CD4-positive, alpha-beta memory T cell (primary cell): Measurements from ENCODE around the gene TESK2. TPM values are rescaled to one million over a fixed set of nuclear protein-coding genes. Genes with fewer than 3 reads are reported as not detected.
"Not testable (repeated sequence)": the region's sequence is repeated elsewhere in the genome, so short reads cannot be mapped to it uniquely, and the experiment has no call there.

Source experiments
- CTCF ChIA-PET: fragments of 350-600 bp; sonication (Branson Sonifier 250); formaldehyde crosslinking; loops from one replicate; lab custom pipeline; 2021; ENCODE audit warnings: inconsistent platforms; ENCODE audit not compliant: partially characterized antibody; lab: Charles Lee
- POLR2A ChIA-PET: fragments of 350-600 bp; sonication (Branson Sonifier 250); formaldehyde crosslinking; loops from one replicate; lab custom pipeline; 2021; ENCODE audit not compliant: partially characterized antibody; lab: Charles Lee
- DNase-seq, 5 donors: peaks; one replicate each; pipeline versions ENCODE4 v3.0.0 to v3.0.0-alpha.2; 2020 to 2022; ENCODE audit warnings: mixed read lengths in 1 of 5
- H3K27ac ChIP-seq: one replicate; pipeline ENCODE4 v1.7.0; 2013; ENCODE audit warnings: low read depth, low read length
- H3K27me3 ChIP-seq: 2 replicates; pipeline ENCODE4 v1.7.0; 2013; ENCODE audit warnings: mild to moderate bottlenecking, low read length, moderate library complexity; ENCODE audit not compliant: insufficient read depth
- H3K36me3 ChIP-seq: 2 replicates; pipeline ENCODE4 v1.7.0; 2013; ENCODE audit warnings: mild to moderate bottlenecking, low read length, moderate library complexity; ENCODE audit not compliant: insufficient read depth
- H3K4me1 ChIP-seq: 2 replicates; pipeline ENCODE4 v1.7.0; 2013; ENCODE audit warnings: mild to moderate bottlenecking, low read length, moderate library complexity; ENCODE audit not compliant: insufficient read depth
- H3K4me3 ChIP-seq, 2 donors: one replicate each; pipeline ENCODE4 v1.7.0; 2013; ENCODE audit warnings: low read length in 2 of 2, mild to moderate bottlenecking in 1 of 2
- H3K9me3 ChIP-seq, 2 donors: one replicate each; pipeline ENCODE4 v1.7.0; 2013; ENCODE audit warnings: low read length in 2 of 2, control low read depth in 1 of 2; ENCODE audit not compliant: control insufficient read depth in 1 of 2
- H3K27ac Mint-ChIP-seq, 7 donors: one replicate each; pipeline ENCODE4 v1.8.0; 2020 to 2021; ENCODE audit warnings: mixed read lengths in 7 of 7, mild to moderate bottlenecking in 6 of 7, inconsistent platforms in 3 of 7, moderate library complexity in 3 of 7
- H3K27me3 Mint-ChIP-seq, 2 donors: one replicate each; pipeline ENCODE4 v1.8.0; 2020 to 2021; ENCODE audit warnings: mixed read lengths in 2 of 2
- H3K36me3 Mint-ChIP-seq, 2 donors: one replicate each; pipeline ENCODE4 v1.8.0; 2020 to 2021; ENCODE audit warnings: mixed read lengths in 2 of 2, inconsistent platforms in 1 of 2, mild to moderate bottlenecking in 1 of 2
- H3K4me1 Mint-ChIP-seq, 4 donors: one replicate each; pipeline ENCODE4 v1.8.0; 2020 to 2021; ENCODE audit warnings: mixed read lengths in 4 of 4, mild to moderate bottlenecking in 1 of 4
- H3K4me3 Mint-ChIP-seq, 8 donors: one replicate each; pipeline ENCODE4 v1.8.0; 2020 to 2021; ENCODE audit warnings: mixed read lengths in 8 of 8, mild to moderate bottlenecking in 7 of 8, moderate library complexity in 6 of 8, inconsistent platforms in 3 of 8
- H3K9me3 Mint-ChIP-seq, 8 donors: one replicate each; pipeline ENCODE4 v1.8.0; 2020 to 2021; ENCODE audit warnings: mixed read lengths in 8 of 8, mild to moderate bottlenecking in 5 of 8, inconsistent platforms in 3 of 8, moderate library complexity in 1 of 8
- intact Hi-C: fragments of 100-400 bp; cut with micrococcal nuclease; formaldehyde crosslinking; loops from one replicate; pipeline ENCODE4 v1.15.1; 2023
- polyA plus RNA-seq, 2 donors: library from polyadenylated mRNA; unstranded; fragments of 300-500 nt; fragmentation: Illumina TruSeq; gene quantifications; one replicate each; pipeline ENCODE4 v1.2.3, GENCODE V29; 2021
- total RNA-seq, 2 experiments: library from RNA; stranded (reverse); gene quantifications; one replicate each; pipeline ENCODE4 v1.2.3, GENCODE V29; 2021

TESK2 gene
- total and polyA plus RNA-seq, 4 experiments from 2014 or later = 4.5 to 7.7 (median 6.2) TPM

GRCh38 chr1:45526135-45526644, 35.2 kb upstream of the TESK2 start:
- no peak overlapping the region for H3K27ac ChIP-seq
- no peaks in the 10 kb centered on the region for H3K36me3 ChIP-seq
- POLR2A ChIA-PET = no interaction called here
- CTCF ChIA-PET = interaction anchor here (0.6 to 11.6 kb wide), 2 partner anchors 36 to 44 kb away, joined by 3 to 74 read pairs; no protein-coding TSS in a partner anchor
- Mint-ChIP-seq H3K27me3 (no peaks in the 10 kb centered on the region), H3K4me3 (no peak overlapping the region), H3K36me3 (peaks cover 0 to 7% of the 10 kb centered on the region in 2 donors), H3K4me1 (peaks cover 7 to 18% (median 12%) of the 10 kb centered on the region in 4 donors), H3K27ac (no peak overlapping the region), H3K9me3 (peaks cover 0 to 2% (median 0%) of the 10 kb centered on the region in 8 donors)
- no peaks in the 10 kb centered on the region for H3K9me3 ChIP-seq
- no peaks in the 10 kb centered on the region for H3K27me3 ChIP-seq
- H3K4me1 ChIP-seq = peaks cover 5% of the 10 kb centered on the region
- H3K4me3 ChIP-seq = no peak overlapping the region
- DNase-seq = no peak
- intact Hi-C loops = no loop called here

- H3K4me3 Mint-ChIP-seq, H3K27me3 ChIP-seq, H3K27me3 Mint-ChIP-seq, H3K9me3 ChIP-seq, H3K4me3 ChIP-seq, POLR2A ChIA-PET, H3K27ac ChIP-seq, H3K36me3 ChIP-seq, H3K9me3 Mint-ChIP-seq, DNase-seq: not testable (repeated sequence)
- peaks cover 19% of the 10 kb centered on the region for H3K4me1 ChIP-seq
- CTCF ChIA-PET = interaction anchor here (11.6 kb wide), 1 partner anchor 46 kb away, joined by 74 read pairs; no protein-coding TSS in a partner anchor
- Mint-ChIP-seq H3K27ac (peak overlapping the region in 1 of 7 donors; percentile 29), H3K4me1 (peaks cover 12 to 36% (median 23%) of the 10 kb centered on the region in 4 donors), H3K36me3 (peaks cover 0 to 13% of the 10 kb centered on the region in 2 donors)
- intact Hi-C loops = loop anchor here (5.0 kb wide), 1 partner anchor 228 kb away; the partner anchor contains the start of gene IPP
Measured at GRCh38 chr1:45523975-45524374, 33.0 kb upstream of the TESK2 start.

DNA sequence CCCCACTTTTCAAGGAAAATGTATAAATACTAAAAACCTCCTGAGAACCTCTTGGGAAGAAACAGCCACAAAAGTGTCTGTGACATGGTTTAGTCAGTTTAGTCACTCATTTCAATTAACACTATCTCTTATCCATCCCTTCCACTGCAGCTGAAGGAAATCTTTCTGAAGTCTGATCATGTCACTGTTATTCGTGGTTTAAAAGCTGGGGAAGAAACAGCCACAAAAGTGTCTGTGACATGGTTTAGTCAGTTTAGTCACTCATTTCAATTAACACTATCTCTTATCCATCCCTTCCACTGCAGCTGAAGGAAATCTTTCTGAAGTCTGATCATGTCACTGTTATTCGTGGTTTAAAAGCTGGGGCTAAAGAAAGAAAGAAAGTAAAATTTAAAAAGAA, 32.6 kb upstream of the TESK2 start:
- H3K9me3 ChIP-seq, H3K9me3 Mint-ChIP-seq, H3K27me3 ChIP-seq, H3K4me3 ChIP-seq, H3K27ac ChIP-seq, H3K36me3 ChIP-seq, H3K27me3 Mint-ChIP-seq, POLR2A ChIA-PET, DNase-seq: not testable (repeated sequence)
- peaks cover 24% of the 10 kb centered on the region for H3K4me1 ChIP-seq
- H3K4me3 Mint-ChIP-seq = peak overlapping the region in 1 of 8 donors; percentile 2
- CTCF ChIA-PET = interaction anchor here (11.6 kb wide), 1 partner anchor 47 kb away, joined by 74 read pairs; no protein-coding TSS in a partner anchor
- peak overlapping the region in 2 of 7 donors; percentile 57 to 88 for H3K27ac Mint-ChIP-seq
- peaks cover 0 to 18% of the 10 kb centered on the region in 2 donors for H3K36me3 Mint-ChIP-seq
- intact Hi-C loops = loop anchor here (5.0 kb wide), 1 partner anchor 229 kb away; the partner anchor contains the start of gene IPP
- peaks cover 17 to 40% (median 27%) of the 10 kb centered on the region in 4 donors for H3K4me1 Mint-ChIP-seq

DNA sequence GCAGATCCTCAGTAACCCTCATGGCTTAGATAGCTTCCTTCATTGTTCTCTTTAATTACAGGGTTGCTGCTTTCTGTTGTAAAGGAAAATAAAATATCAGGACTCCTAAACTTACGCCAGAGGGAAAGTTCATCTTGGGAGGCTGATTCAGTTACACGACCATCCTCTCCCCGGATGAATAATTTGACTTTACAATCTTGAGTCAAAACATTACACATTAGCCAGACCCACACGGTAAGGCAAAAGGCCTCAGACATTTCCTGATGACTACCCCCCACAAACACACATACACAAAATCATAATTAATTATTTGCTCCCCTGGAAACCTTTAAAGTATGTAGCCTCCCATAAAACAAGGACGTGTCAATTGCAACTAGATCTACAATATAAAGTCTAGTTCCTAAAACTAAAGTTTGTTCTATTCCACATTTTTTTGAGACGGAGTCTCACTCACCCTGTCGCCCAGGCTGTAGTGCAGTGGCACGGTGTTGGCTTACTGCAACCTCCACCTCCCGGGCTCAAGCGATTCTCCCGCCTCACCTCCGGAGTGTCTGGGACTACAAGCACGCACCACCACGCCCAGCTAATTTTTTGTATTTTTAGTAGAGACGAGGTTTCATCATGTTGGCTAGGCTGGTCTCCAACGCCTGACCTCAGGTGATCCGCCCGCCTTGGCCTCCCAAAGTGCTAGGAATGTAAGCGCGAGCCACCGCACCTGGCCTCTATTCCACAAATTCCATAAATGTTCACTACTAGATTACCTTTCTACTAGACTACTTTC, 31.6 kb upstream of the TESK2 start:
- H3K27ac ChIP-seq = peak overlapping the region; percentile 87
- peak overlapping the region; percentile 85 to 97 (median 93) for H3K27ac Mint-ChIP-seq
- peaks cover 25% of the 10 kb centered on the region for H3K4me1 ChIP-seq
- intact Hi-C loops = loop anchor here (1.0 to 5.0 kb wide), 2 partner anchors 29 to 230 kb away; partner anchors contain the start of gene IPP
- H3K27me3 Mint-ChIP-seq = no peaks in the 10 kb centered on the region
- ChIA-PET CTCF (interaction anchor here (0.6 to 11.6 kb wide), 8 partner anchors 8 to 163 kb away, joined by 3 to 74 read pairs (median 4); partner anchors contain the start of genes AKR1A1, CCDC163 and MMACHC), POLR2A (interaction anchor here (0.7 to 3.9 kb wide), 37 partner anchors 8 to 1552 kb away, joined by 3 to 85 read pairs (median 6); partner anchors contain the start of genes AKR1A1, ARMH1, CCDC163 and DPH2)
- H3K4me3 ChIP-seq = peak overlapping the region; percentile 90 to 94
- peaks cover 4% of the 10 kb centered on the region for H3K36me3 ChIP-seq
- no peak for DNase-seq
- H3K36me3 Mint-ChIP-seq = peaks cover 0 to 18% of the 10 kb centered on the region in 2 donors
- peaks cover 0 to 2% (median 0%) of the 10 kb centered on the region in 8 donors for H3K9me3 Mint-ChIP-seq
- H3K4me3 Mint-ChIP-seq = peak overlapping the region; percentile 93 to 97 (median 96)
- no peaks in the 10 kb centered on the region for H3K27me3 ChIP-seq
- no peaks in the 10 kb centered on the region for H3K9me3 ChIP-seq
- peaks cover 17 to 40% (median 28%) of the 10 kb centered on the region in 4 donors for H3K4me1 Mint-ChIP-seq

GRCh38 chr1:45521413-45522323, 30.7 kb upstream of the TESK2 start, which contains the start of gene PRDX1:
PRDX1 (minus strand) TSS chr1:45521884; CDS start chr1:45519043, 2,841 bp downstream.
- CTCF ChIA-PET = interaction anchor here (0.5 to 11.6 kb wide), 10 partner anchors 9 to 599 kb away, joined by 3 to 74 read pairs (median 4); partner anchors contain the start of genes AKR1A1, CCDC163 and MMACHC
- H3K27me3 Mint-ChIP-seq = no peaks in the 10 kb centered on the region
- H3K27ac ChIP-seq = peak within 1 kb of the TSS; percentile 87
- H3K9me3 ChIP-seq = no peaks in the 10 kb centered on the region
- no peaks in the 10 kb centered on the region for H3K27me3 ChIP-seq
- H3K4me1 Mint-ChIP-seq = peaks cover 17 to 41% (median 29%) of the 10 kb centered on the region in 4 donors
- peaks cover 0 to 2% (median 0%) of the 10 kb centered on the region in 8 donors for H3K9me3 Mint-ChIP-seq
- H3K27ac Mint-ChIP-seq = peak within 1 kb of the TSS; percentile 85 to 97 (median 93)
- H3K4me1 ChIP-seq = peaks cover 25% of the 10 kb centered on the region
- H3K36me3 ChIP-seq = peaks cover 11% of the 10 kb centered on the region
- H3K4me3 ChIP-seq = peak within 1 kb of the TSS; percentile 90 to 94
- H3K4me3 Mint-ChIP-seq = peak within 1 kb of the TSS; percentile 93 to 97 (median 96)
- peak; percentile 95 for DNase-seq
- intact Hi-C loops = loop anchor here (1.0 to 5.0 kb wide), 6 partner anchors 21 to 231 kb away; partner anchors contain the start of genes CCDC163, IPP and MMACHC
- peaks cover under 1 to 24% of the 10 kb centered on the region in 2 donors for H3K36me3 Mint-ChIP-seq
- POLR2A ChIA-PET = interaction anchor here (0.7 to 3.9 kb wide), 43 partner anchors 9 to 1551 kb away, joined by 3 to 85 read pairs (median 5); partner anchors contain the start of genes AKR1A1, ARMH1, CCDC163 and DPH2

- Mint-ChIP-seq H3K27ac (peak overlapping the region in 4 of 7 donors; percentile 84 to 93 (median 86)), H3K36me3 (peaks cover 18 to 42% of the 10 kb centered on the region in 2 donors), H3K4me1 (peaks cover 21 to 54% (median 35%) of the 10 kb centered on the region in 4 donors), H3K4me3 (peak overlapping the region; percentile 88 to 97 (median 96))
- not testable (repeated sequence) for H3K27me3 ChIP-seq, H3K9me3 ChIP-seq, H3K9me3 Mint-ChIP-seq, H3K4me3 ChIP-seq, H3K27me3 Mint-ChIP-seq, DNase-seq
- ChIA-PET POLR2A (interaction anchor here (1.4 to 3.9 kb wide), 4 partner anchors 8 to 509 kb away, joined by 3 to 30 read pairs (median 18); partner anchors contain the start of genes AKR1A1, HECTD3 and UROD), CTCF (interaction anchor here (0.9 to 11.6 kb wide), 2 partner anchors 39 to 51 kb away, joined by 3 to 74 read pairs; no protein-coding TSS in a partner anchor)
- Histone ChIP-seq H3K27ac (peak overlapping the region; percentile 30), H3K4me1 (peaks cover 25% of the 10 kb centered on the region), H3K36me3 (peaks cover 28% of the 10 kb centered on the region)
- intact Hi-C loops = loop anchor here (2.0 to 5.0 kb wide), 3 partner anchors 23 to 233 kb away; partner anchors contain the start of gene IPP
Measured at GRCh38 chr1:45519774-45520173, 28.8 kb upstream of the TESK2 start.
